NCI-H2107 treated with DMSO at 0.1 percent for 48 hours (cell line): ENCODE data around the gene MOB2.
"Not testable (repeated sequence)": the region's sequence is repeated elsewhere in the genome, so short reads cannot be mapped to it uniquely, and the experiment has no call there.

Experiments used
- DNase-seq: peaks from one replicate; lab custom pipeline; 2025; ENCODE audit not compliant: unreplicated experiment; lab: John Stamatoyannopoulos, UW

The MOB2 gene

GRCh38 chr11:1446623-1447022, 40.0 kb downstream of the MOB2 start:
- DNase-seq = no peak

GRCh38 chr11:1445741-1446445, 40.7 kb downstream of the MOB2 start:
- no peak for DNase-seq

GRCh38 chr11:1444823-1445422, 41.7 kb downstream of the MOB2 start:
- DNase-seq = no peak

GRCh38 chr11:1444321-1444720, 42.3 kb downstream of the MOB2 start:
- no peak for DNase-seq

GRCh38 chr11:1443737-1444136, 42.8 kb downstream of the MOB2 start:
- DNase-seq = no peak

- DNase-seq = no peak
Measured at GRCh38 chr11:1442807-1443366, 43.7 kb downstream of the MOB2 start.

- no peak for DNase-seq
Measured at GRCh38 chr11:1442163-1442562, 44.4 kb downstream of the MOB2 start.

GRCh38 chr11:1440496-1440895, 46.1 kb downstream of the MOB2 start:
- DNase-seq = no peak

- no peak for DNase-seq
Measured at GRCh38 chr11:1440066-1440465, 46.5 kb downstream of the MOB2 start.

GRCh38 chr11:1439341-1439740, 47.2 kb downstream of the MOB2 start:
- no peak for DNase-seq

- no peak for DNase-seq
Measured at GRCh38 chr11:1438967-1439330, 47.6 kb downstream of the MOB2 start.

- DNase-seq = no peak
Measured at GRCh38 chr11:1438261-1438966, 48.2 kb downstream of the MOB2 start.

GRCh38 chr11:1437500-1437899, 49.1 kb downstream of the MOB2 start:
- no peak for DNase-seq

GRCh38 chr11:1436468-1437039, 50.0 kb downstream of the MOB2 start:
- DNase-seq = no peak

GRCh38 chr11:1435820-1436467, 50.6 kb downstream of the MOB2 start:
- no peak for DNase-seq

GRCh38 chr11:1435479-1435819, 51.1 kb downstream of the MOB2 start:
- not testable (repeated sequence) for DNase-seq

- DNase-seq = no peak
Measured at GRCh38 chr11:1433977-1434640, 52.5 kb downstream of the MOB2 start.

GRCh38 chr11:1433568-1433967, 53.0 kb downstream of the MOB2 start:
- no peak for DNase-seq

- DNase-seq = no peak
Measured at GRCh38 chr11:1428762-1429316, 57.7 kb downstream of the MOB2 start.

- DNase-seq = no peak
Measured at GRCh38 chr11:1425439-1425838, 61.1 kb downstream of the MOB2 start.
